CD4-positive, alpha-beta memory T cell (primary cell): ENCODE results near the gene DACH1. TPM values are rescaled to one million over a fixed set of nuclear protein-coding genes. Genes with fewer than 3 reads are reported as not detected.

Experiments used
- CTCF ChIA-PET: fragments of 350-600 bp; sonication (Branson Sonifier 250); formaldehyde crosslinking; loops from one replicate; lab custom pipeline; 2021; ENCODE audit warnings: inconsistent platforms; ENCODE audit not compliant: partially characterized antibody; lab: Charles Lee
- POLR2A ChIA-PET: fragments of 350-600 bp; sonication (Branson Sonifier 250); formaldehyde crosslinking; loops from one replicate; lab custom pipeline; 2021; ENCODE audit not compliant: partially characterized antibody; lab: Charles Lee
- DNase-seq, 5 donors: peaks; one replicate each; pipeline versions ENCODE4 v3.0.0 to v3.0.0-alpha.2; 2020 to 2022; ENCODE audit warnings: mixed read lengths in 1 of 5
- H3K27ac ChIP-seq: one replicate; pipeline ENCODE4 v1.7.0; 2013; ENCODE audit warnings: low read depth, low read length
- H3K27me3 ChIP-seq: 2 replicates; pipeline ENCODE4 v1.7.0; 2013; ENCODE audit warnings: mild to moderate bottlenecking, low read length, moderate library complexity; ENCODE audit not compliant: insufficient read depth
- H3K36me3 ChIP-seq: 2 replicates; pipeline ENCODE4 v1.7.0; 2013; ENCODE audit warnings: mild to moderate bottlenecking, low read length, moderate library complexity; ENCODE audit not compliant: insufficient read depth
- H3K4me1 ChIP-seq: 2 replicates; pipeline ENCODE4 v1.7.0; 2013; ENCODE audit warnings: mild to moderate bottlenecking, low read length, moderate library complexity; ENCODE audit not compliant: insufficient read depth
- H3K4me3 ChIP-seq, 2 donors: one replicate each; pipeline ENCODE4 v1.7.0; 2013; ENCODE audit warnings: low read length in 2 of 2, mild to moderate bottlenecking in 1 of 2
- H3K9me3 ChIP-seq, 2 donors: one replicate each; pipeline ENCODE4 v1.7.0; 2013; ENCODE audit warnings: low read length in 2 of 2, control low read depth in 1 of 2; ENCODE audit not compliant: control insufficient read depth in 1 of 2
- H3K27ac Mint-ChIP-seq, 7 donors: one replicate each; pipeline ENCODE4 v1.8.0; 2020 to 2021; ENCODE audit warnings: mixed read lengths in 7 of 7, mild to moderate bottlenecking in 6 of 7, inconsistent platforms in 3 of 7, moderate library complexity in 3 of 7
- H3K27me3 Mint-ChIP-seq, 2 donors: one replicate each; pipeline ENCODE4 v1.8.0; 2020 to 2021; ENCODE audit warnings: mixed read lengths in 2 of 2
- H3K36me3 Mint-ChIP-seq, 2 donors: one replicate each; pipeline ENCODE4 v1.8.0; 2020 to 2021; ENCODE audit warnings: mixed read lengths in 2 of 2, inconsistent platforms in 1 of 2, mild to moderate bottlenecking in 1 of 2
- H3K4me1 Mint-ChIP-seq, 4 donors: one replicate each; pipeline ENCODE4 v1.8.0; 2020 to 2021; ENCODE audit warnings: mixed read lengths in 4 of 4, mild to moderate bottlenecking in 1 of 4
- H3K4me3 Mint-ChIP-seq, 8 donors: one replicate each; pipeline ENCODE4 v1.8.0; 2020 to 2021; ENCODE audit warnings: mixed read lengths in 8 of 8, mild to moderate bottlenecking in 7 of 8, moderate library complexity in 6 of 8, inconsistent platforms in 3 of 8
- H3K9me3 Mint-ChIP-seq, 8 donors: one replicate each; pipeline ENCODE4 v1.8.0; 2020 to 2021; ENCODE audit warnings: mixed read lengths in 8 of 8, mild to moderate bottlenecking in 5 of 8, inconsistent platforms in 3 of 8, moderate library complexity in 1 of 8
- intact Hi-C: fragments of 100-400 bp; cut with micrococcal nuclease; formaldehyde crosslinking; loops from one replicate; pipeline ENCODE4 v1.15.1; 2023
- polyA plus RNA-seq, 2 donors: library from polyadenylated mRNA; unstranded; fragments of 300-500 nt; fragmentation: Illumina TruSeq; gene quantifications; one replicate each; pipeline ENCODE4 v1.2.3, GENCODE V29; 2021
- total RNA-seq, 2 experiments: library from RNA; stranded (reverse); gene quantifications; one replicate each; pipeline ENCODE4 v1.2.3, GENCODE V29; 2021

DACH1 gene
- total and polyA plus RNA-seq, 4 experiments from 2014 or later, result not detected

DNA sequence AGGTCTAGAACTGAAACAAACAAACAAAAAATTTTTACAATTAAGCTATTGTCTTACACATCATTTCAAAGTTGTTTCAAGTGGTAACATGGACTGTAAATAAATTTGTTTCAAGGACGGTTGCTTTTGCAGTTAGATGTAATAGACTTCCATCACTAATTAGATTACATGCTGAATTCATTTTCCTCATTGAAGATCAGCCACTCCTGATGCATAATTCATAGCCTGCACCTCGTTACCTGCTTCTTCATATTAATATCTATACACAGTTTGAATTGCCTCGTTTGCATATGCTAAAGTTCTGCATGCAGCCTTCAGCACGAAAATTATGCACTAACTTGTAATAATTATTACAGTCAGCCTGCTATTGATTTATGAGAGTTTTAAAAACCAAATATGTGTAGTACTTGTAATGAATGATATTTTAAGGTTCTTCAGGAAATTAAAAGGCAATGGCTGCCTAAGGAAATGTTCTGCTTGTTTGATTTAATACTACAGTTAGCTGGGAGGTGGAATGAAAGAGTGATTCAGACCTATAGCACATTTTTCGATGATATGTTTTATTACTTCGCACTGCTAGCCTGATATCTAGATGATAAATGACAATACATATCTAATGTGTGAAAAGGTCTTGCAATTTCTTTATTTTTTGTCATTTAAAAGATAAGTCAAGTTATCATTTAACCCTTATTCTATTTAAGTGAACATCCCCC is 184.9 kb downstream of the DACH1 start:
- H3K27me3 ChIP-seq, result no peaks in the 10 kb centered on the region
- DNase-seq, result no peak
- Mint-ChIP-seq H3K4me1 (no peaks in the 10 kb centered on the region), H3K4me3 (no peak overlapping the region), H3K27ac (no peak overlapping the region), H3K9me3 (peaks cover 0 to 3% (median 0%) of the 10 kb centered on the region in 8 donors), H3K27me3 (peaks cover 0 to 1% of the 10 kb centered on the region in 2 donors), H3K36me3 (no peaks in the 10 kb centered on the region)
- no peaks in the 10 kb centered on the region for H3K4me1 ChIP-seq
- no peaks in the 10 kb centered on the region for H3K36me3 ChIP-seq
- POLR2A ChIA-PET, result no interaction called here
- H3K27ac ChIP-seq, result no peak overlapping the region
- CTCF ChIA-PET, result no interaction called here
- no peak overlapping the region for H3K4me3 ChIP-seq
- intact Hi-C loops, result no loop called here
- H3K9me3 ChIP-seq, result no peaks in the 10 kb centered on the region

DNA sequence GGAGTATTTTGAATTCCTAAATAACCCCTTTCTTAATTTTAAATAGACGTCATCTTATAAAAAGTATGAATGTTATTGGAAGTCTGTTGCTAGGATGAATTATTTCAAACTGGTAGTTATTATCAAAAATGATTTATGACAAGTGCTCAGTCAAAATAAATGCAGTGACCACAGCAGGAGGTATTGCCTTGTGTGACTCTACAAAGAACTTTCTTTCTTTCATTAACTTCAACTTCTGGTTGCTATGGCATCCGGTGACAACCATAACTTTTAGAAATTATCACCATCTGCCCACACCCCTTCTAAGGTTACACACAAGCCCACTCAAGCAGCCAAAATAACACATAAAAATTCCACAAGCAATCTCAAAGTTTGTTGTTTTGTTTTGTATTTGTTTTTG is 189.9 kb downstream of the DACH1 start:
- intact Hi-C loops, result no loop called here
- Mint-ChIP-seq H3K27me3 (no peaks in the 10 kb centered on the region), H3K4me1 (no peaks in the 10 kb centered on the region), H3K27ac (no peak overlapping the region), H3K36me3 (no peaks in the 10 kb centered on the region), H3K9me3 (peaks cover 0 to 3% (median 0%) of the 10 kb centered on the region in 8 donors), H3K4me3 (no peak overlapping the region)
- H3K27me3 ChIP-seq, result no peaks in the 10 kb centered on the region
- H3K27ac ChIP-seq, result no peak overlapping the region
- H3K36me3 ChIP-seq, result no peaks in the 10 kb centered on the region
- H3K4me1 ChIP-seq, result no peaks in the 10 kb centered on the region
- CTCF ChIA-PET, result no interaction called here
- H3K9me3 ChIP-seq, result no peaks in the 10 kb centered on the region
- no peak overlapping the region for H3K4me3 ChIP-seq
- no peak for DNase-seq
- POLR2A ChIA-PET, result no interaction called here

DNA sequence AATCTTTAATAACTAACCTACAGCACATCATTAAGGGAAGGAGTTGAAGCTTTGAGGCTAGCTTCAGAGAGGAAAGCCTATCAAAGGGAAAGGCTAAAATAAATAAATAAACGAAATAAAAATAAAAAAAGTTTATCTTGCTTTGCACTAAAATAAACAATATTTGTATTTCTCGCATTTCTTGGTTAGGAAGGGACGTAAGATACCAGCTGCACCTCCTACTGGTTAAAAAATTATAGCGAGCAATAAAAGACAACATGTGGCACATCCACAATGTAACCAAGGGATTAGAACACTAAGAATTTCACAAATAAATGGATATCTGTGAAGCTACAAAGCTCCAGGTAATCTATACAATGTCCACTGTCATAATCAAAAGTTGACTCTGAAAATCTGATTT is 194.5 kb downstream of the DACH1 start:
- Histone ChIP-seq H3K4me3 (no peak overlapping the region), H3K27ac (no peak overlapping the region), H3K4me1 (no peaks in the 10 kb centered on the region), H3K27me3 (no peaks in the 10 kb centered on the region), H3K36me3 (no peaks in the 10 kb centered on the region), H3K9me3 (no peaks in the 10 kb centered on the region)
- no peaks in the 10 kb centered on the region for H3K36me3 Mint-ChIP-seq
- no peaks in the 10 kb centered on the region for H3K4me1 Mint-ChIP-seq
- H3K4me3 Mint-ChIP-seq, result no peak overlapping the region
- ChIA-PET POLR2A (no interaction called here), CTCF (no interaction called here)
- no peak overlapping the region for H3K27ac Mint-ChIP-seq
- DNase-seq, result no peak
- intact Hi-C loops, result no loop called here
- peaks cover 0 to 3% (median under 1%) of the 10 kb centered on the region in 8 donors for H3K9me3 Mint-ChIP-seq
- no peaks in the 10 kb centered on the region for H3K27me3 Mint-ChIP-seq

DNA sequence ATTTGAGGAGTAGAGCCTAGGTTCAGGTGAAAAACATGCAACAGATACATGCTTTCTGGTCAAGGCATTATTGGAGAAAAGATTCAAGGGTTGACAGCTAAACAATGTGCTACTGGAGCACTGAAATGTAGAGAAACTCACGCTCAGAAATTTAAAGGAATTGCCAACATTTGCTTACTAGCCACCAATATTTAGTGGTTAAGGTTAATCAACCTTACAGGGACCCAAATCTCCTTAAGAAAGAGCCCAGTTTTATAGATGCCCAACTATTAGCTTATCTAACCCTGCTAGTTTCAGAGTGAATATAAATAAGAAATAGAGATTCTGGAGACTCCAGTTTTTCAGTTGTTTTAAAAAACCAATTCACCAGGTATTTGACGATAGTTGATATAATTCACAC is 203.6 kb downstream of the DACH1 start:
- POLR2A ChIA-PET, result no interaction called here
- CTCF ChIA-PET, result no interaction called here
- H3K4me1 ChIP-seq, result no peaks in the 10 kb centered on the region

DNA sequence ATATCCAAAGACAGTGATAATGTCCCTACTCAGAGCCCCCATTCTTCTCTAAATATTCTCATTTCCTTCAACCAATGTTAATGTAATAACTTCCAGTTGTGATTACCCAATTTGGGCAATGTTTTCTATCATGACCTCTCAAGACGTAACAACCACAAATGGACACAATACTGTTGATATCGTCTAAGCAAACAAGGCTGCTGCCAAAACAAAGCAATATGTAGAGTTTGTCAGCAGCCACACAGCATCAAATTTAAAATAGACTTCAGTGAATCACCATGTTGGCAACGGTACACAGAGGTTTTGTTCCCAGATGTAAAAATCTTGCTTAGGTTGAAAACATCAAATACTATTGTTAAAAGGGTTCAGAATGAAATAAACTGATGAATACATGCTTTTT is 205.1 kb downstream of the DACH1 start:
- POLR2A ChIA-PET, result no interaction called here

More for the DNA sequence above, 203.6 kb downstream of the DACH1 start:
- Mint-ChIP-seq H3K9me3 (peaks cover 0 to 2% (median 0%) of the 10 kb centered on the region in 8 donors), H3K4me1 (no peaks in the 10 kb centered on the region), H3K4me3 (no peak overlapping the region), H3K36me3 (no peaks in the 10 kb centered on the region), H3K27me3 (no peaks in the 10 kb centered on the region), H3K27ac (no peak overlapping the region)
- no peaks in the 10 kb centered on the region for H3K27me3 ChIP-seq
- H3K4me3 ChIP-seq, result no peak overlapping the region
- no peaks in the 10 kb centered on the region for H3K9me3 ChIP-seq
- H3K27ac ChIP-seq, result no peak overlapping the region
- intact Hi-C loops, result no loop called here
- no peak for DNase-seq
- no peaks in the 10 kb centered on the region for H3K36me3 ChIP-seq

DNA sequence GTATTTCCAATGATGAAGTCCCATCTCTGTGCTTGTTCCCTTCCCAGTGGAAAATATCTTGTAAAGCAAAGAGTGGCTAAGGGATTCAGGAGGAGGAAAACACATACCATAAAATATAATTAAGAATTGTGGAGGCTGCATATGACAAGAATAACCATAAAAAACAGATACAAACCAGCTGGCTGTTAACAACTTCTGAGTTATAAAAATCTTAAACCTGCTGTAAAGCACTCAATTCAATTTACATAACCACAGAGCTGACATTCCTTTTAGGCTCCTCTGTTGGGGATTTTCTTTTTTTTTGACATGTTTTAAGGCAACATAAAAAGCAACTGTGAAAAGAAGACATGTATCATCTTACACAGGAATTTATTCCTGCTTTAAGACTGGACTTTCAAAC is 207.6 kb downstream of the DACH1 start:
- ChIA-PET CTCF (no interaction called here), POLR2A (no interaction called here)
- intact Hi-C loops, result no loop called here

More for the DNA sequence above, 205.1 kb downstream of the DACH1 start:
- Histone ChIP-seq H3K4me1 (no peaks in the 10 kb centered on the region), H3K27me3 (no peaks in the 10 kb centered on the region), H3K9me3 (no peaks in the 10 kb centered on the region), H3K27ac (no peak overlapping the region), H3K36me3 (no peaks in the 10 kb centered on the region), H3K4me3 (no peak overlapping the region)
- Mint-ChIP-seq H3K27ac (no peak overlapping the region), H3K36me3 (no peaks in the 10 kb centered on the region), H3K9me3 (peaks cover 0 to 2% (median 0%) of the 10 kb centered on the region in 8 donors), H3K4me3 (no peak overlapping the region), H3K4me1 (no peaks in the 10 kb centered on the region), H3K27me3 (no peaks in the 10 kb centered on the region)
- CTCF ChIA-PET, result no interaction called here
- intact Hi-C loops, result no loop called here
- DNase-seq, result no peak

DNA sequence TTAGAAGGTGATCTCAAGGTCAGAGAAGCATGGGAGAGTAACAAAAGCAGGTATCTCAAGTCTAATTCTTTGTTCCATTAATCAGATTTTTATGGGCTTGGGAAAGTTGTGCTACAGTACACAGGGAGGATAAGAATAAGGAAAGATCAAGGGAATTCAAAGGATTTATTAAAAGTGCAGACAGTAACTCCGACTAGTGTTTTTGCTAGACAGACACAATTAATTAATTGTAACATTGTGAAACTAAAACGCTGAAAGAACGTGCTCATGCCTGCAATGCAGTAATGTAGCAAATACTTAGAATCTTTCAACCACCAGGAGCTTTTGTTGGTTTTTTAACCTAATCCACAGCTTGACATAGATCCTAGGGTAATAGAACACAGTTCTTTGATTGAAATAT is 221.5 kb downstream of the DACH1 start:
- H3K9me3 Mint-ChIP-seq, result peaks cover 0 to 3% (median 2%) of the 10 kb centered on the region in 8 donors
- H3K36me3 ChIP-seq, result no peaks in the 10 kb centered on the region
- intact Hi-C loops, result no loop called here
- H3K27me3 Mint-ChIP-seq, result no peaks in the 10 kb centered on the region
- no peaks in the 10 kb centered on the region for H3K9me3 ChIP-seq
- POLR2A ChIA-PET, result no interaction called here
- no peaks in the 10 kb centered on the region for H3K36me3 Mint-ChIP-seq
- H3K4me1 ChIP-seq, result no peaks in the 10 kb centered on the region
- peak overlapping the region in 1 of 8 donors; percentile 20 for H3K4me3 Mint-ChIP-seq
- CTCF ChIA-PET, result no interaction called here
- H3K4me1 Mint-ChIP-seq, result no peaks in the 10 kb centered on the region
- H3K27ac ChIP-seq, result no peak overlapping the region
- no peak for DNase-seq
- no peak overlapping the region for H3K4me3 ChIP-seq
- H3K27me3 ChIP-seq, result no peaks in the 10 kb centered on the region
- no peak overlapping the region for H3K27ac Mint-ChIP-seq

More for the DNA sequence above, 207.6 kb downstream of the DACH1 start:
- Mint-ChIP-seq H3K27ac (no peak overlapping the region), H3K4me3 (no peak overlapping the region), H3K4me1 (no peaks in the 10 kb centered on the region), H3K36me3 (no peaks in the 10 kb centered on the region), H3K27me3 (no peaks in the 10 kb centered on the region), H3K9me3 (peaks cover 0 to 10% (median under 1%) of the 10 kb centered on the region in 8 donors)
- no peaks in the 10 kb centered on the region for H3K27me3 ChIP-seq
- H3K4me3 ChIP-seq, result no peak overlapping the region
- H3K9me3 ChIP-seq, result no peaks in the 10 kb centered on the region
- no peak overlapping the region for H3K27ac ChIP-seq
- DNase-seq, result no peak
- H3K4me1 ChIP-seq, result no peaks in the 10 kb centered on the region
- H3K36me3 ChIP-seq, result no peaks in the 10 kb centered on the region
